OCI-LY7 (cell line): ENCODE results near the gene DPY19L3.

Experiments used
- CTCF ChIP-seq: fragments of 200-600 bp; sonication (generic); conservative IDR thresholded peaks from 2 replicates; pipeline ENCODE4 v1.5.1; 2014; ENCODE audit warnings: mild to moderate bottlenecking, antibody characterized with exemption, low read length, moderate library complexity, mixed read lengths
- EZH2phosphoT487 ChIP-seq: fragments of 200-600 bp; sonication (generic); IDR thresholded peaks from 2 replicates; pipeline ENCODE4 v1.6.1; 2018; ENCODE audit warnings: low read depth, borderline replicate concordance, mild to moderate bottlenecking, mixed run types, antibody characterized with exemption, low read length, moderate library complexity, mixed read lengths

- TF ChIP-seq CTCF (no peak), EZH2phosphoT487 (no peak)
Observed at GRCh38 chr19:32460476-32460875, 54.9 kb downstream of the DPY19L3 start.
